ENCODE measurements around the gene BRWD1.
"Not testable (repeated sequence)": the region's sequence is repeated elsewhere in the genome, so short reads cannot be mapped to it uniquely, and the experiment has no call there.

BRWD1 gene

GRCh38 chr21:39169906-39170305, 143.5 kb downstream of the BRWD1 start:
- no peak for TF ChIP-seq CTCF (IDR thresholded peaks at IDR 0.05; ENCODE audit: extremely low read depth, missing control alignments)
- DNase-seq (ENCODE audit: low spot score): no peak

- TF ChIP-seq CTCF (IDR thresholded peaks at IDR 0.05; ENCODE audit: extremely low read depth, missing control alignments): no peak
- no peak for DNase-seq (ENCODE audit: low spot score)
Observed at GRCh38 chr21:39168800-39169199, 144.6 kb downstream of the BRWD1 start.

GRCh38 chr21:39164523-39164922, 148.9 kb downstream of the BRWD1 start:
- no peak for TF ChIP-seq CTCF (IDR thresholded peaks at IDR 0.05; ENCODE audit: extremely low read depth, missing control alignments)
- DNase-seq (ENCODE audit: low spot score): no peak

- no peak for DNase-seq (ENCODE audit: low spot score)
- no peak for TF ChIP-seq CTCF (IDR thresholded peaks at IDR 0.05; ENCODE audit: extremely low read depth, missing control alignments)
Observed at GRCh38 chr21:39161064-39161463, 152.4 kb downstream of the BRWD1 start.

- TF ChIP-seq CTCF (IDR thresholded peaks at IDR 0.05; ENCODE audit: extremely low read depth, missing control alignments): no peak
- no peak for DNase-seq (ENCODE audit: low spot score)
Observed at GRCh38 chr21:39159342-39160063, 153.9 kb downstream of the BRWD1 start.

- not testable (repeated sequence) for DNase-seq (ENCODE audit: low spot score)
Observed at GRCh38 chr21:39157241-39157640, 156.2 kb downstream of the BRWD1 start.

- no peak for TF ChIP-seq CTCF (IDR thresholded peaks at IDR 0.05; ENCODE audit: extremely low read depth, missing control alignments)
Observed at GRCh38 chr21:39156024-39156423, 157.4 kb downstream of the BRWD1 start.

GRCh38 chr21:39155578-39155977, 157.9 kb downstream of the BRWD1 start:
- DNase-seq (ENCODE audit: low spot score): no peak
- TF ChIP-seq CTCF (IDR thresholded peaks at IDR 0.05; ENCODE audit: extremely low read depth, missing control alignments): no peak

More at GRCh38 chr21:39156024-39156423, 157.4 kb downstream of the BRWD1 start:
- no peak for DNase-seq (ENCODE audit: low spot score)
